PC-3 (cell line): ENCODE data around the gene PRSS50.

Source experiments
- CTCF ChIP-seq: fragments of 300-600 bp; sonication (generic); conservative IDR thresholded peaks from 2 replicates; pipeline ENCODE4 v1.5.1; 2017; ENCODE audit warnings: antibody characterized with exemption, low read depth, mild to moderate bottlenecking, low read length
- EZH2 ChIP-seq: fragments of 300-600 bp; sonication (generic); IDR thresholded peaks from one replicate; pipeline ENCODE4 v1.6.1; 2017; ENCODE audit warnings: antibody characterized with exemption, mild to moderate bottlenecking, low read length; ENCODE audit not compliant: unreplicated experiment
- EZH2phosphoT487 ChIP-seq: fragments of 300-600 bp; sonication (generic); IDR thresholded peaks from 2 replicates; pipeline ENCODE4 v1.6.1; 2018; ENCODE audit warnings: mild to moderate bottlenecking, antibody characterized with exemption, low read length, borderline replicate concordance

- TF ChIP-seq CTCF: no peak
- no peak for TF ChIP-seq EZH2
- no peak for TF ChIP-seq EZH2phosphoT487
These were observed 51.2 kb downstream of the PRSS50 start for GRCh38 chr3:46666453-46666845.
